Measurements from ENCODE around the gene IFT25.
"Not testable (repeated sequence)": the region's sequence is repeated elsewhere in the genome, so short reads cannot be mapped to it uniquely, and the experiment has no call there.

IFT25 gene

GRCh38 chr1:53891018-53891417, 54.5 kb downstream of the IFT25 start:
- peaks cover 15 to 16% of the 10 kb centered on the region in 2 donors for H3K4me1 ChIP-seq (ENCODE audit: control insufficient read depth in 1 of 2, insufficient read depth in 2 of 2, low read length in 2 of 2)
- H3K9me3 ChIP-seq (ENCODE audit: control insufficient read depth in 1 of 2, low read length in 2 of 2): no peaks in the 10 kb centered on the region
- peaks cover 0 to 11% of the 10 kb centered on the region in 2 donors for H3K36me3 ChIP-seq (ENCODE audit: control insufficient read depth in 1 of 2, insufficient read depth in 2 of 2, low read length in 2 of 2)
- no peaks in the 10 kb centered on the region for H3K27me3 ChIP-seq (ENCODE audit: control insufficient read depth in 1 of 2, insufficient read depth in 2 of 2, low read length in 2 of 2)
- H3K9ac ChIP-seq (ENCODE audit: low read depth in 1 of 2, low read length in 2 of 2): no peak overlapping the region
- no peak overlapping the region for H3K27ac ChIP-seq (ENCODE audit: low read depth, low read length)
- H3K4me3 ChIP-seq (ENCODE audit: low read depth in 1 of 2, low read length in 2 of 2): no peak overlapping the region

DNA sequence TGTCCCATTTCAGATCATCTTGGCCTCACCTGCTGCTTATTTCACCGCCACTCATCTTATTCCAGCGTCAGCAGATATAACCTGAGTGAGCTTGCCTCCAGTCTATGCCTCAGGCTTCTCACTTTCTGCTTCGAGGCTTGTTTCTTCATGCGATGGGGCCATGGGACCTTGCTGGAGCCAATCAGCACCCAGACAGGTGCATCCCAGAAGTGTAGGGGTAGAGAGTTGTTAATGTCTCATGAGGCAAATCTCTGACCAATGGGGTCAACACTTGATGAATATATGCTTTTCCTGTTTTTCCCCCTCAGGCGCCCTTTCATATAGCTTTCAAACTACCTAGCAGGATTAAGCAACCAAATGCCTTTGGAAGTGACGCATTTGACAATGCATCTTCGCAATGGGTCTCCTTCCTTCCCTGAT, 55.0 kb downstream of the IFT25 start:
- Histone ChIP-seq H3K4me3 (ENCODE audit: low read depth in 1 of 2, low read length in 2 of 2) (peak overlapping the region; percentile 89 to 95), H3K27ac (ENCODE audit: low read depth, low read length) (no peak overlapping the region), H3K36me3 (ENCODE audit: control insufficient read depth in 1 of 2, insufficient read depth in 2 of 2, low read length in 2 of 2) (peaks cover 0 to 11% of the 10 kb centered on the region in 2 donors), H3K4me1 (ENCODE audit: control insufficient read depth in 1 of 2, insufficient read depth in 2 of 2, low read length in 2 of 2) (peaks cover 15 to 16% of the 10 kb centered on the region in 2 donors), H3K9ac (ENCODE audit: low read depth in 1 of 2, low read length in 2 of 2) (peak overlapping the region; percentile 55 to 82), H3K9me3 (ENCODE audit: control insufficient read depth in 1 of 2, low read length in 2 of 2) (no peaks in the 10 kb centered on the region), H3K27me3 (ENCODE audit: control insufficient read depth in 1 of 2, insufficient read depth in 2 of 2, low read length in 2 of 2) (no peaks in the 10 kb centered on the region)

- Histone ChIP-seq H3K27me3 (ENCODE audit: control insufficient read depth in 1 of 2, insufficient read depth in 2 of 2, low read length in 2 of 2) (no peaks in the 10 kb centered on the region), H3K9ac (ENCODE audit: low read depth in 1 of 2, low read length in 2 of 2) (peak within 1 kb of the TSS; percentile 82 to 83), H3K27ac (ENCODE audit: low read depth, low read length) (peak within 1 kb of the TSS; percentile 58), H3K36me3 (ENCODE audit: control insufficient read depth in 1 of 2, insufficient read depth in 2 of 2, low read length in 2 of 2) (peaks cover 0 to 14% of the 10 kb centered on the region in 2 donors), H3K4me1 (ENCODE audit: control insufficient read depth in 1 of 2, insufficient read depth in 2 of 2, low read length in 2 of 2) (peaks cover 15 to 16% of the 10 kb centered on the region in 2 donors), H3K4me3 (ENCODE audit: low read depth in 1 of 2, low read length in 2 of 2) (peak within 1 kb of the TSS; percentile 89 to 95), H3K9me3 (ENCODE audit: control insufficient read depth in 1 of 2, low read length in 2 of 2) (no peaks in the 10 kb centered on the region)
Measured at GRCh38 chr1:53889304-53890298, 55.9 kb downstream of the IFT25 start, which contains the start of gene YIPF1. Gene YIPF1, minus strand, starts transcription at chr1:53889797. Its CDS starts 860 bp downstream, at chr1:53888937.

- no peak overlapping the region for H3K27ac ChIP-seq (ENCODE audit: low read depth, low read length)
- H3K4me3 ChIP-seq (ENCODE audit: low read depth in 1 of 2, low read length in 2 of 2): peak overlapping the region; percentile 89 to 95
- H3K9ac ChIP-seq (ENCODE audit: low read depth in 1 of 2, low read length in 2 of 2): peak overlapping the region in 1 of 2 donors; percentile 82
- no peaks in the 10 kb centered on the region for H3K9me3 ChIP-seq (ENCODE audit: control insufficient read depth in 1 of 2, low read length in 2 of 2)
- no peaks in the 10 kb centered on the region for H3K27me3 ChIP-seq (ENCODE audit: control insufficient read depth in 1 of 2, insufficient read depth in 2 of 2, low read length in 2 of 2)
- peaks cover 15 to 16% of the 10 kb centered on the region in 2 donors for H3K4me1 ChIP-seq (ENCODE audit: control insufficient read depth in 1 of 2, insufficient read depth in 2 of 2, low read length in 2 of 2)
- peaks cover 0 to 15% of the 10 kb centered on the region in 2 donors for H3K36me3 ChIP-seq (ENCODE audit: control insufficient read depth in 1 of 2, insufficient read depth in 2 of 2, low read length in 2 of 2)
Measured at GRCh38 chr1:53888681-53889080, 56.8 kb downstream of the IFT25 start.

GRCh38 chr1:53883600-53883999, 61.9 kb downstream of the IFT25 start:
- H3K9me3 ChIP-seq (ENCODE audit: control insufficient read depth in 1 of 2, low read length in 2 of 2); H3K4me1 ChIP-seq (ENCODE audit: control insufficient read depth in 1 of 2, insufficient read depth in 2 of 2, low read length in 2 of 2); H3K9ac ChIP-seq (ENCODE audit: low read depth in 1 of 2, low read length in 2 of 2); H3K4me3 ChIP-seq (ENCODE audit: low read depth in 1 of 2, low read length in 2 of 2); H3K27ac ChIP-seq (ENCODE audit: low read depth, low read length); H3K27me3 ChIP-seq (ENCODE audit: control insufficient read depth in 1 of 2, insufficient read depth in 2 of 2, low read length in 2 of 2): not testable (repeated sequence)
- H3K36me3 ChIP-seq (ENCODE audit: control insufficient read depth in 1 of 2, insufficient read depth in 2 of 2, low read length in 2 of 2): peaks cover 9 to 26% of the 10 kb centered on the region in 2 donors

- not testable (repeated sequence) for H3K9me3 ChIP-seq (ENCODE audit: control insufficient read depth in 1 of 2, low read length in 2 of 2); H3K27me3 ChIP-seq (ENCODE audit: control insufficient read depth in 1 of 2, insufficient read depth in 2 of 2, low read length in 2 of 2); H3K9ac ChIP-seq (ENCODE audit: low read depth in 1 of 2, low read length in 2 of 2); H3K4me1 ChIP-seq (ENCODE audit: control insufficient read depth in 1 of 2, insufficient read depth in 2 of 2, low read length in 2 of 2); H3K4me3 ChIP-seq (ENCODE audit: low read depth in 1 of 2, low read length in 2 of 2); H3K27ac ChIP-seq (ENCODE audit: low read depth, low read length)
- H3K36me3 ChIP-seq (ENCODE audit: control insufficient read depth in 1 of 2, insufficient read depth in 2 of 2, low read length in 2 of 2): peaks cover 16 to 33% of the 10 kb centered on the region in 2 donors
Measured at GRCh38 chr1:53881853-53882252, 63.6 kb downstream of the IFT25 start.

- H3K4me3 ChIP-seq (ENCODE audit: low read depth in 1 of 2, low read length in 2 of 2): no peak overlapping the region
- H3K36me3 ChIP-seq (ENCODE audit: control insufficient read depth in 1 of 2, insufficient read depth in 2 of 2, low read length in 2 of 2): peaks cover 31 to 34% of the 10 kb centered on the region in 2 donors
- H3K27ac ChIP-seq (ENCODE audit: low read depth, low read length): no peak overlapping the region
Measured at GRCh38 chr1:53878492-53879105, 66.9 kb downstream of the IFT25 start.

GRCh38 chr1:53875150-53875549, 70.3 kb downstream of the IFT25 start:
- not testable (repeated sequence) for H3K27ac ChIP-seq (ENCODE audit: low read depth, low read length); H3K9me3 ChIP-seq (ENCODE audit: control insufficient read depth in 1 of 2, low read length in 2 of 2); H3K4me3 ChIP-seq (ENCODE audit: low read depth in 1 of 2, low read length in 2 of 2); H3K9ac ChIP-seq (ENCODE audit: low read depth in 1 of 2, low read length in 2 of 2); H3K27me3 ChIP-seq (ENCODE audit: control insufficient read depth in 1 of 2, insufficient read depth in 2 of 2, low read length in 2 of 2); H3K4me1 ChIP-seq (ENCODE audit: control insufficient read depth in 1 of 2, insufficient read depth in 2 of 2, low read length in 2 of 2)
- H3K36me3 ChIP-seq (ENCODE audit: control insufficient read depth in 1 of 2, insufficient read depth in 2 of 2, low read length in 2 of 2): peaks cover 27 to 43% of the 10 kb centered on the region in 2 donors

More at GRCh38 chr1:53878492-53879105, 66.9 kb downstream of the IFT25 start:
- Histone ChIP-seq H3K27me3 (ENCODE audit: control insufficient read depth in 1 of 2, insufficient read depth in 2 of 2, low read length in 2 of 2) (no peaks in the 10 kb centered on the region), H3K9me3 (ENCODE audit: control insufficient read depth in 1 of 2, low read length in 2 of 2) (no peaks in the 10 kb centered on the region), H3K4me1 (ENCODE audit: control insufficient read depth in 1 of 2, insufficient read depth in 2 of 2, low read length in 2 of 2) (no peaks in the 10 kb centered on the region), H3K9ac (ENCODE audit: low read depth in 1 of 2, low read length in 2 of 2) (no peak overlapping the region)

GRCh38 chr1:53871773-53872484, 73.6 kb downstream of the IFT25 start:
- peaks cover 20 to 30% of the 10 kb centered on the region in 2 donors for H3K36me3 ChIP-seq (ENCODE audit: control insufficient read depth in 1 of 2, insufficient read depth in 2 of 2, low read length in 2 of 2)
- no peak overlapping the region for H3K27ac ChIP-seq (ENCODE audit: low read depth, low read length)
- no peaks in the 10 kb centered on the region for H3K27me3 ChIP-seq (ENCODE audit: control insufficient read depth in 1 of 2, insufficient read depth in 2 of 2, low read length in 2 of 2)
- H3K9ac ChIP-seq (ENCODE audit: low read depth in 1 of 2, low read length in 2 of 2): no peak overlapping the region
- H3K9me3 ChIP-seq (ENCODE audit: control insufficient read depth in 1 of 2, low read length in 2 of 2): no peaks in the 10 kb centered on the region
- H3K4me1 ChIP-seq (ENCODE audit: control insufficient read depth in 1 of 2, insufficient read depth in 2 of 2, low read length in 2 of 2): peaks cover 4 to 13% of the 10 kb centered on the region in 2 donors
- no peak overlapping the region for H3K4me3 ChIP-seq (ENCODE audit: low read depth in 1 of 2, low read length in 2 of 2)

All from duodenal mucosa (tissue), 2 donors.